ENCODE measurements around the gene S100PBP.

S100PBP gene

DNA sequence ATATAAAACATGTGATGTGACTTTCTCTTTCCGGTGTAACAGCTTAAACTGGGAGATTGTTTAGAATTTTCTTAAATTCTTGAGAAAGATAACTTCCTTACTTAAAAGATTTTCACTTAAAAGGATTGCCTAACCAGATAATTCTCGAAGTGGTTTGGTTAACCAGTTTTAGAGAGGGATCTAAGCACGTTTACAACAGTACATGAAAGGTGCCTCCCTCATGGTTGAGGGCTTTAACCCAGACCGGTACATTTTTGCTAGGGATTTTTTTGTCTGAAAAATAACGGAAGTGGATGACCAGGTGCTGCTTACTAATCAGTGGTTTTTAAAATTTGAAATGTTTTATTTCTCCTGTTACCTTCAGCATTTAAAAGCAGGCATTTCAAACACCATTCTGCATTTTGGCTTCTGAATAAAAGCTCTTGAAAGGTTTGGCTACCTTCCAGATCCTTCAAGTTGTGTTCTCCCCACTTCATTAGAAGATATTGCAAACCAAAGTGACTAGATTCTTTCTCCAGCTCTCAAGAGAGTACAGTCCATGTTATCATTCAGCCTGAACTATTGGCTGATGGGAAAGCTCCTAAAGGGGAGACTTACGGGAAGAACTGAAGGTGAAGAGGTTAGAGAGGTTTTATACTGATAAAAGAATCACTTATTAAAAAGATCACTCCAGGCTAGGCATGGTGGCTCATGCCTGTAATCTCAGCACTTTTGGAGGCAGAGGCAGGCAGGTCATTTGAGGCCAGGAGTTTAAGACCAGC lies 12.8 kb downstream of the S100PBP start:
- no peak overlapping the region for H3K27ac Mint-ChIP-seq

DNA sequence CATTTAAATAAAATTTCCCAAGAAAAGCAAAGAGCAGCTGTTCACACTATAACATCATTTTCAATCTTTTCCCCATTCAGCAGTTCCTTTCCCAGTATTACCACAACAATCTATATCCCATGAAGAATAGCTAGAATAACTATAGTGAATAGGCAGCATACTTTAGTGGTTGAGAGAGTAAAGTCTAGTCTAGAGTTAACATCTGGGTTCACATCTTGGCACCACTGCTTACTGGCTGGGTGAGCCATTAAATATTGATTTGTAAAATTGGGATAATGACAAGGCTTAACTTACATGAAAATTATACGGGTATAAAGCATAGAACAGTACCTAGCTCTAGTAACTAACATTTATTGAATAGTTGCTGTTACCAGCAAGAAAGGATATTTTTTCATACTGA lies 14.4 kb downstream of the S100PBP start:
- Mint-ChIP-seq H3K4me3 (no peak overlapping the region), H3K27ac (no peak overlapping the region), H3K36me3 (ENCODE audit: low read depth) (peaks cover 71% of the 10 kb centered on the region), H3K27me3 (no peaks in the 10 kb centered on the region), H3K9me3 (no peaks in the 10 kb centered on the region), H3K4me1 (ENCODE audit: low read depth) (peaks cover 13% of the 10 kb centered on the region)

More for the DNA sequence above, 12.8 kb downstream of the S100PBP start:
- H3K36me3 Mint-ChIP-seq (ENCODE audit: low read depth), result peaks cover 73% of the 10 kb centered on the region
- no peaks in the 10 kb centered on the region for H3K9me3 Mint-ChIP-seq
- H3K4me3 Mint-ChIP-seq, result no peak overlapping the region
- peaks cover 13% of the 10 kb centered on the region for H3K4me1 Mint-ChIP-seq (ENCODE audit: low read depth)
- H3K27me3 Mint-ChIP-seq, result no peaks in the 10 kb centered on the region

DNA sequence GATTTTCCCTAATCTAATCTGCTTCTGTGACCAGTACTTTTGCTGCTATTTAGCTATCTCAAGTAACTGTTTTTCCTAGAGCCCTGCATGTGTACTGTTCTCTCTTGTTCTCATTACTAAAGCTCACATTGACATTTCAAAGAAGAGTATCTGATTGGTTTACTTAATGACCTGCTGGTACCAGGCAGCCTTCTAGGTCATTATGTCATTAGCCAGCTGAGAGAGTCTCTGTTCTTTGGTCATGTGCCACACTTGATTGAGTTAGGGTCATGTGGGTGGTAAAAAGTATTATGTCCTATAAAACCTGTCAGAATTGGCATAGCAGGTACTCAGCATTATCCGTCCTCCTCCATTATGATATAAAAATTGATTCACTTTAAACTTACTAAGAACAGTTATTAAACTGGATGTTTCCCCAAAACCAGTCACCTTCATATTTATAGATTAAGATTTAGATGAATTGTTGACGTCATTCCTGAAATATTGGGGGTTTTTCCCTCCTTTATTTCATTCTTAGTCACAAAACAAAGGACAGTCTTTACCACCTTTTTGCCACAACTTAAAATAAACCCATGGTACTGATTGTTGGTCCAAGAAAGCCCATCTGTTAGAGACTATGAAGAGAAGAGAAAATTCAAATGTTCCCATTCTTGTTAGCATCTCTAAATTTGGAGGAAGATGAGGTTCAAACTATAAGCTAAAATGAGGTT lies 31.1 kb downstream of the S100PBP start:
- no peaks in the 10 kb centered on the region for H3K9me3 Mint-ChIP-seq
- H3K4me1 Mint-ChIP-seq (ENCODE audit: low read depth), result peaks cover 8% of the 10 kb centered on the region
- peaks cover 46% of the 10 kb centered on the region for H3K36me3 Mint-ChIP-seq (ENCODE audit: low read depth)
- no peak overlapping the region for H3K27ac Mint-ChIP-seq
- no peaks in the 10 kb centered on the region for H3K27me3 Mint-ChIP-seq
- H3K4me3 Mint-ChIP-seq, result no peak overlapping the region

GRCh38 chr1:32855861-32856617 lies 38.6 kb downstream of the S100PBP start:
- Mint-ChIP-seq H3K9me3 (no peaks in the 10 kb centered on the region), H3K4me1 (ENCODE audit: low read depth) (no peaks in the 10 kb centered on the region), H3K4me3 (no peak overlapping the region), H3K27ac (no peak overlapping the region), H3K36me3 (ENCODE audit: low read depth) (peaks cover 59% of the 10 kb centered on the region), H3K27me3 (no peaks in the 10 kb centered on the region)

DNA sequence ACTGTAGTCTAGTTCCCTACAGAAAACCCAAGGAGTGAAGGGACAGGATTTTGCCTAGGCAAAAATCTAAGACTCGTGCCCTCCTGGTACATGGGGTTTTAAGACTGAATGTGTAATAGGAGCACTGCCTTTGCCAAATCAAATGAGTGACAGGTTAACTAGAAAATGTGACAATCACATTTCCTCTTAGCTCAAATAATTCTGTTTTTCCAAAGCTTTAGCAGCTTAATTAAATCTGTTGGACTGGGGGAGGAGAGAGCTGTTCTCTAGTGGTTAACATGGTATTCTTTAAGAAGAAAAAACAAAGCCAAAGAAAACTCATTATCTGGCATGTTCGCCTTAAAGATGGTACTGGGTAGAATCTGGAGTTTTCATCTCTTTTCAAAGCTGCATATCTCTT lies 40.7 kb downstream of the S100PBP start:
- peaks cover 53% of the 10 kb centered on the region for H3K36me3 Mint-ChIP-seq (ENCODE audit: low read depth)
- H3K9me3 Mint-ChIP-seq, result no peaks in the 10 kb centered on the region
- no peak overlapping the region for H3K27ac Mint-ChIP-seq

DNA sequence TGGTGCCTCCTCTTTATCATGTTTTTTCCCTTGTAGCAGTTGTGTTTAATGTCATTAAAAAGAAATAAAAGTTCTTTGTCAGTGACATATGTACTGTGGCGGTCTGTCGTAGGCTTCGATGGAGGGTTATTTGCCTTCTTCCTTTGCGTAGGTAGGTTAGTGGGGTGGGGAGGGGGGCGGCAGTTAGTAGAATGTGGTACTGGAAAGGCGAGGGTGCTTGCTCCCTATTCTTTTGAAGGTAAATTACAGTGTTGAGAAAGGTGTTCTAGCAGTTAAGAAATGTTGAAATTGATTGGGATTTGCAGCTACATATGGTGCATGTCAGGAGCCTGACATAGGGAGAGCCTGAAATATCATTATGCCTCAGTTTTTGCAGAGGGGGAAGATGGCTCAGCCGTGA lies 41.3 kb downstream of the S100PBP start:
- H3K36me3 Mint-ChIP-seq (ENCODE audit: low read depth), result peaks cover 52% of the 10 kb centered on the region

More for the DNA sequence above, 40.7 kb downstream of the S100PBP start:
- Mint-ChIP-seq H3K4me1 (ENCODE audit: low read depth) (no peaks in the 10 kb centered on the region), H3K4me3 (no peak overlapping the region), H3K27me3 (no peaks in the 10 kb centered on the region)

DNA sequence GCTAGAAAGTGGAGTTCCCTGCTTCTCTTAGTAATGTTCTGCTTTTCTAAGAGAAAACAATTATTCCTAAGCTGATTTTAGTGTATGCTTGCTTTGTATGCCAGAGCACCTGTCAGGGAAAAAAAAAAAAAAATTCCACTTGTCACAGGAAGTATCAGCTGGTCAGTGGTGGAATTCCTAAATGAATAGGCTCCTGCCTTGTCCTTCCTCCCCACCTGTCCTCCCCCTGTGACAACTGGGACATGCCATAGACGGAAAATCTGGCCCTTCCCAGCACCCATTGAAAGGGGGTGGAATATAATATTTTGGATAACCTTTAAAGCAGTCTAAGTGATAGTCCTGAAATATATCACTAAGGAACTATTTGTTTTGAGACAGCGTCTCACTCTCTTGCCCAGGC lies 42.5 kb downstream of the S100PBP start:
- H3K4me3 Mint-ChIP-seq, result no peak overlapping the region
- H3K27me3 Mint-ChIP-seq, result no peaks in the 10 kb centered on the region
- no peaks in the 10 kb centered on the region for H3K9me3 Mint-ChIP-seq
- no peaks in the 10 kb centered on the region for H3K4me1 Mint-ChIP-seq (ENCODE audit: low read depth)
- H3K27ac Mint-ChIP-seq, result no peak overlapping the region
- peaks cover 44% of the 10 kb centered on the region for H3K36me3 Mint-ChIP-seq (ENCODE audit: low read depth)

More for the DNA sequence above, 41.3 kb downstream of the S100PBP start:
- H3K4me3 Mint-ChIP-seq, result no peak overlapping the region
- H3K27me3 Mint-ChIP-seq, result no peaks in the 10 kb centered on the region
- H3K9me3 Mint-ChIP-seq, result no peaks in the 10 kb centered on the region
- H3K4me1 Mint-ChIP-seq (ENCODE audit: low read depth), result no peaks in the 10 kb centered on the region
- no peak overlapping the region for H3K27ac Mint-ChIP-seq

DNA sequence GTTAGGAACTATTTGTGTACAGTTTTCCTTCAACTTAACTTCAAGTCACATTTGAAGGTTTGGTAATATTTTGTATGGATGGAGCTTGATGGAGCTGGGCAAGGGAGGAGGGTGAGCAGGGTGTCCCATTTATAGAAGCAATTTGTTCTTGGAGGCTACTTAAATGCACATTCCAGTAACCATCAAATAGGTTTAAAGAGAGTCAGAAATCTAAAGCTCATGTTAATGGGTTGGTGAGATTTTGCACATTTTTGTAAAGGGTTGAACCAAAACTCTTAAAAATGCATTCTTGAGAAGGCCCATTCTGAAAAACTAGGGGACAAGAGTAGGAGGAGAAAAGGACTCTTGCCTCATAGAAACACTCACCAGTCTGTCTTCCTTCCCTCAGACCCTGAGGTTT lies 43.1 kb downstream of the S100PBP start:
- Mint-ChIP-seq H3K4me1 (ENCODE audit: low read depth) (no peaks in the 10 kb centered on the region), H3K9me3 (no peaks in the 10 kb centered on the region), H3K27ac (no peak overlapping the region), H3K27me3 (no peaks in the 10 kb centered on the region), H3K4me3 (no peak overlapping the region), H3K36me3 (ENCODE audit: low read depth) (peaks cover 43% of the 10 kb centered on the region)

DNA sequence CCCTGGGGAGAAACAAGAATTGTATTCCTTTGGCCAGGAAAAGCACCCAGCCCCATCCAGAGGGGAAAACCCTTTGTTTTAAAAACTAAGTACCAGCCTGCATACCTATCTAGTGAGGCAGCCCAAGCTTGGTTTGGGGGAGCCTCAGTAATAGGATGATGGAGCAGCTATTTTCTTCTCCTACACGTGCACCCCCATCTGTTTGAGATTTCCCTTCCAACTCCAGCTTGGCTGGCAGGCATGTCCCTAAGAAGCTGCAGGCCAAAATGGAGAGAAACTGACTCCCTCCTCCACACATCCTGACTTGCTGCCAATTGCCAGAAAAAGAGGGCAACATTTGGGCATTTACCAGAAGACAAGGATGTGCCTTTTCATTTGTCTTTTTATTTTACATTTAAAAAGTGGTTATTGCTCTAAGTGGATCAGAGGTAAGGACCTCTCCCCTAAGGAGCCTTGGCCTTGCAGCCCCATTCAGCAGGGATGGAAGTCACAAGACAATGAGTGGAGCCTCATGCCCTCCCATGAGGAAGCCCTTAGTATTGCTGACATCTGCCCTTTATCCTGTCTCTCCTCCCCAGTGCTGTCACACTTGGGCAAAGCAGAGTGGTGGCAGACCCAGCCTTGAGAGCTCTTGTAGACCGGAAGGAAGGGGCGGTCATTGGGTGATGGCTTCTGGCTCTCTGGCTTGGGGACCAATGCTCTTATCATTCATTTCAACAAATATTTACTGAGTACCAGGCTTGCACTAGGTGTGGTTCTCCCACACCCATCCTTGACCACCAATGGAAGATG lies 44.6 kb downstream of the S100PBP start:
- H3K4me3 Mint-ChIP-seq, result no peak overlapping the region
- no peak overlapping the region for H3K27ac Mint-ChIP-seq
- H3K9me3 Mint-ChIP-seq, result no peaks in the 10 kb centered on the region
- H3K36me3 Mint-ChIP-seq (ENCODE audit: low read depth), result peaks cover 30% of the 10 kb centered on the region
- no peaks in the 10 kb centered on the region for H3K27me3 Mint-ChIP-seq
- H3K4me1 Mint-ChIP-seq (ENCODE audit: low read depth), result no peaks in the 10 kb centered on the region

GRCh38 chr1:32863218-32863880 lies 45.9 kb downstream of the S100PBP start:
- H3K36me3 Mint-ChIP-seq (ENCODE audit: low read depth), result peaks cover 22% of the 10 kb centered on the region
- no peak overlapping the region for H3K4me3 Mint-ChIP-seq

DNA sequence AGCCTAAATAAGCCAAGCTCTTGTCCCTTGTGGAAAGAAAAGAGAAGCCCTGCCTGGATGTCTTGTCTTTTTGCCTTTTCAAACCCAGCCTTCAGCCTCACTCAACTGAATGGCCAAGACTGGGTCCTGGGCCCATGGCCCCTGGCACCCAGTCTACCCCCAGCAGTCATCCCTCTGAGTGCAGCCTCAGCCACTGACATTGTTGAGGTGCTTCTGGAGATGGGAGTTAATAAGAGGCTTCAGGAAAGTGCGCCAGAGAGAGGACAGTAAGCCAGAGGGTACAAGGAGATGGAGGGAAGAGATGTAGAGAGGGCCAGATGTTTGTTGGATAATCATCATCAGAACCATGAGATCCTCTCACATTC lies 46.4 kb downstream of the S100PBP start:
- no peak overlapping the region for H3K27ac Mint-ChIP-seq
- no peaks in the 10 kb centered on the region for H3K9me3 Mint-ChIP-seq
- H3K4me3 Mint-ChIP-seq, result no peak overlapping the region
- H3K4me1 Mint-ChIP-seq (ENCODE audit: low read depth), result no peaks in the 10 kb centered on the region
- H3K36me3 Mint-ChIP-seq (ENCODE audit: low read depth), result peaks cover 22% of the 10 kb centered on the region
- H3K27me3 Mint-ChIP-seq, result no peaks in the 10 kb centered on the region

More at GRCh38 chr1:32863218-32863880, 45.9 kb downstream of the S100PBP start:
- no peak overlapping the region for H3K27ac Mint-ChIP-seq
- no peaks in the 10 kb centered on the region for H3K4me1 Mint-ChIP-seq (ENCODE audit: low read depth)
- H3K9me3 Mint-ChIP-seq, result no peaks in the 10 kb centered on the region
- H3K27me3 Mint-ChIP-seq, result no peaks in the 10 kb centered on the region

GRCh38 chr1:32864375-32865019 lies 47.0 kb downstream of the S100PBP start:
- no peak overlapping the region for H3K27ac Mint-ChIP-seq
- peaks cover 22% of the 10 kb centered on the region for H3K36me3 Mint-ChIP-seq (ENCODE audit: low read depth)
- peaks cover 6% of the 10 kb centered on the region for H3K27me3 Mint-ChIP-seq
- H3K9me3 Mint-ChIP-seq, result no peaks in the 10 kb centered on the region
- no peak overlapping the region for H3K4me3 Mint-ChIP-seq
- no peaks in the 10 kb centered on the region for H3K4me1 Mint-ChIP-seq (ENCODE audit: low read depth)

- peaks cover 3% of the 10 kb centered on the region for H3K4me1 Mint-ChIP-seq (ENCODE audit: low read depth)
- peaks cover 22% of the 10 kb centered on the region for H3K36me3 Mint-ChIP-seq (ENCODE audit: low read depth)
Measured at GRCh38 chr1:32865639-32866405, 48.4 kb downstream of the S100PBP start.

More at GRCh38 chr1:32865639-32866405, 48.4 kb downstream of the S100PBP start:
- Mint-ChIP-seq H3K27me3 (peaks cover 15% of the 10 kb centered on the region), H3K27ac (no peak overlapping the region), H3K4me3 (no peak overlapping the region), H3K9me3 (no peaks in the 10 kb centered on the region)
